AG08396 (cell line): ENCODE results near the gene ADAMTS4.

Experiments used
- DNase-seq: peaks from one replicate; pipeline ENCODE4 v3.0.0; 2012; ENCODE audit warnings: low spot score, mixed read lengths

ADAMTS4 gene

DNA sequence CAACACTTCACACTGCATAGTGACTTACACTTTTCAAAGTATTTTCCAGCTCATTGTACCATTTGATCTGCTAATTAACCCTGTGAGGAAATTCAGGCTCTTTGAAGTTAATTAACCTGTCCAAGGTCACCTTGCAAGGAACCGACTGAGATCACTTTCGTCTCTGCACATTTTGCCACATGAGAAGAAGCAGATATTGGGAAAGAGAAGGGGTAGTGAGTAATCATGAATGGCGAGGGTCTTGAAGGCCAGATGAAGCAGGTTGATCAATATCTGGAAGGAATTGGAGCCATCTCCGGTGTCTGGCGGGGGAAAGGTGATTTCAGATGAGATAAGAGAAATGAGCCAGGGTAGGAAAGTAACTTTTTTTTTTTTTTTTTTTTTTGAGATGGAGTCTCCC is 21.1 kb upstream of the ADAMTS4 start:
- no peak for DNase-seq

DNA sequence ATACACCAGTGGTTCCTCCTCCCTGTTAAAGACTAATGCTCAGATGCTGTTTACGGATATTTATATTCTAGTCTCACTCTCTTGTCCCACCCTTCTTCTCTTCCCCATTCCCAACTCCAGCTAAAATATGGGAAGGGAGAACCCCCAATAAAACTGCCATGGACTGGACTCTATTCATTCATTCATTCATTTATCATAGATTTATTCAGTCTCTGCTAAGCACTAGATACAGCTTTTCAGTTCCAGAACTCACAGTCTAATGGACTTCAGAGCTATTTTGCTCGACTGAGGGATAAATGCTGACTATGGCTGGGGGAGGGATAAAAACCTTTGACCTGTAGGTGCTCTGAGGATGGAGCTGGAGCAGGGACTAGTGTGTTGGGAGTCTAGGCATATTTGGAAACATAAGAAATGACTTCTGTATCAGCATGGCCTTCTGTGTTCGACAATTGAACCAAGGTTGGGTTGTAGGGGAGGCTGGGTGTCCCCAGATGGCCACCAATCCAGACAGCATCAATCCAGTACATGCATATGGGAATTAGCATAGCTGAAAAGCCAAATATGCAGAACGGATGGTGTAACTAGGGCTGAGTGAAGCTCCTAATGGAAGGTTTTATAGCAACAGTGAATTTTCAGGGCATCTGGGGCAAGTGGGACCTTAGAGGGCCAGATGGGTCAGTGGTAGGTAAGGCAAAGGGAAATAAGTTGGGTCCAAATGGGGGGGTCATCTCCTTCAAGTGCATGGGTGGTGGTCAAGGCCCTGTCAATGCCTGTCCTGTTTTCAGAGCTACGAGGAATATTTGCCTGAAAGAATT is 20.4 kb upstream of the ADAMTS4 start:
- no peak for DNase-seq

DNA sequence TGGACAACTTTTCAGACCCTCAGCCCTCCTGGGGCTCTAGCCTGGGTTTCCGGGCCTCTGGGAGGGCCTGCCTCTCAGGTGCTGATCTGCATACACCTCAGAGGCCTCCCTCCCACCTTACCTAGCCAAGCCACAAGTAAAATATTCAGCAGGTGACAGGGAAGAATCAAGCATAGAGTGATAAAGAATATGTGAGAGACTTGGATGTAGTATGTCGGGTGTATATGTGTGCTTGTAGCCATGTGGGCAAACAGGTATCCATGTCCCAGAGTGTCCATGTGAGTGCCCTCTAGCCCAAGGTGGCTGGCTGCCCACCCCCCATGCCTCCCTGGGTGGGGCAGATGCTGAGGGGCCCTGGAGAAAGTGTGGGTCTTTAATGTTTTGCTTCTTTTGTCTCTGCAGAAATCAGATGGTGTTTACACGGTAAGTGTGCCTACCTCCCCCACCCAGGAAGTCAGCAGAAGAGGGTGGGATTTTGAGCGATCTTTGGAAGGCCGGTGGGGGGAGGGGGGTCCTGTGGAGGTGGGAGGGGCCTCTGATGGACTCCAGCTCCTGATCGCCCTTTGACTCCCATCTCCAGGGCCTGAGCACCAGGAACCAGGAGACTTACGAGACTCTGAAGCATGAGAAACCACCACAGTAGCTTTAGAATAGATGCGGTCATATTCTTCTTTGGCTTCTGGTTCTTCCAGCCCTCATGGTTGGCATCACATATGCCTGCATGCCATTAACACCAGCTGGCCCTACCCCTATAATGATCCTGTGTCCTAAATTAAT is 19.6 kb upstream of the ADAMTS4 start:
- DNase-seq: no peak

DNA sequence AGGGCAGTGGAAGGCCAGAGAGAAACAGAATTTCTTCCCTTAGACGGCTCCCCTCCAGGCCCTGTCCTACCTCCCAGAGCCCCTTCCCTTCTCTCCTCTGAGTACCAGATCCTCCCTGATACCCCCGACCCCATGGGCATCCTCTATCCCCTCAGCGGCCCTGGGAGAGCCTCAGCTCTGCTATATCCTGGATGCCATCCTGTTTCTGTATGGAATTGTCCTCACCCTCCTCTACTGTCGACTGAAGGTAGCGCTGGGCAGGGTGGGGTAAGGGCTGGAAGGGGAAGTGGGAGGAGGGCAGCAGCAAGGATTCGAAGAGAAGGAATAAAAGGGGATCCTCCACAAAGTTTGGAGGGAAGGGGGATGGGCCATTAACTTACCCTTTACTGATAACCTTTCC is 19.0 kb upstream of the ADAMTS4 start:
- DNase-seq: no peak

DNA sequence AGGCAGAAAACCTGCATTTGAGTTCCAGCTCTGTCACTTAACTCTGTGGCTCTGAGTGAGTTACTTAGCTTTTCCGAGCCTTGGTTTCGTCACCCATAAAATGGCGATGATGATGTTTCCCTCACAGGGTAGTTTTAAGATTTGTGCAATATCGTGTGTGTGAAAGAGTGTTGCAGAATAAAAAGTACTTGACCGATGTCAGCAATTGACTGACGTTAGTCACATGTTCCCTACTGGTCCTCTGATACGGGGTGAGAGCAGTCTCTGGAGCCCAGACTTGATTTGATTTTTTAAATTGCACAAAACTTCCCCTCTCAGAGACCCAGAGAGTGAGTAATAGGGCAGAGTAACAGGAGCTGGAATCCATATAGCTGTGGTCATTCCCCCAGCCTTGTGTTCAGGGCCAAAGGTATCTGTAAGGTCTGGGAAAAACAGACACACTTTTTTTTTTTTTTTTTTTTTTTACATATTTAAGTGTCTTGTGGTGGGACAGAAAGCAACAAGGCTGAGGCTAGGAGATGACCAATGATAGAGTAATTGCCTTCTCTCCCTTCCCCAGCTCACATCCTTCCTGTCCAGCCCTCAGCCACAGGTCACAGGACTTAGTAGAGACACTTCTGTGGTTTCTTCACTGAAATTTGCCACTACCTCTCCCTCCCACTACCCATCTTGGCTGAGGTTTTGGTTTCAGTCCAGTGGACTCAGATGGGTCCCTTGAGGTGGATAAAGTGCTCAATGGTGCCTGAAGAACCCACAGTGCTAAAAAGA is 18.3 kb upstream of the ADAMTS4 start:
- DNase-seq: no peak

DNA sequence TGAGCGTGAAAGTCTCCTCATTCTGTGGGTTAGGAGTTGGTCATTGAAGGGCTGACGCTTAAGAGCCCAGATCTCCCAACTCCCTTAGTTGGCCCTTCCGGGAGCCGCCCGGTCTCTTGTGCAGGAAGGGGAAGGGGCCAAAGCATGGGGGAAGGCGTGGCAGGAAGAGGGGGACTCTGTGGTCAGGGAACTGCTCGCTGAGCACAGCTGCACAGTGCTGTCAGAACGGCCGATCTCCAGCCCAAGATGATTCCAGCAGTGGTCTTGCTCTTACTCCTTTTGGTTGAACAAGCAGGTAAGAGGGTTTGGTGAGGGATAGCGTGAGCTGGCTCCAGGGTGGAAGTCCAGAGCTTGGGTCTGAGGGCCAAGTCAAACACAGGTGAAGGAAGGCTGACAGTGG is 16.2 kb upstream of the ADAMTS4 start, which contains the start of gene FCER1G:
TSS of gene FCER1G (plus strand) at position 220 of the 400 bp plus-strand sequence. CDS start at position 247, 27 bp downstream.
- DNase-seq: no peak

GRCh38 chr1:161214369-161214768 is 15.5 kb upstream of the ADAMTS4 start:
- no peak for DNase-seq

GRCh38 chr1:161209790-161210409 is 11.0 kb upstream of the ADAMTS4 start:
- peak; percentile 72 for DNase-seq

GRCh38 chr1:161207173-161207572 is 8.3 kb upstream of the ADAMTS4 start:
- DNase-seq: no peak

DNA sequence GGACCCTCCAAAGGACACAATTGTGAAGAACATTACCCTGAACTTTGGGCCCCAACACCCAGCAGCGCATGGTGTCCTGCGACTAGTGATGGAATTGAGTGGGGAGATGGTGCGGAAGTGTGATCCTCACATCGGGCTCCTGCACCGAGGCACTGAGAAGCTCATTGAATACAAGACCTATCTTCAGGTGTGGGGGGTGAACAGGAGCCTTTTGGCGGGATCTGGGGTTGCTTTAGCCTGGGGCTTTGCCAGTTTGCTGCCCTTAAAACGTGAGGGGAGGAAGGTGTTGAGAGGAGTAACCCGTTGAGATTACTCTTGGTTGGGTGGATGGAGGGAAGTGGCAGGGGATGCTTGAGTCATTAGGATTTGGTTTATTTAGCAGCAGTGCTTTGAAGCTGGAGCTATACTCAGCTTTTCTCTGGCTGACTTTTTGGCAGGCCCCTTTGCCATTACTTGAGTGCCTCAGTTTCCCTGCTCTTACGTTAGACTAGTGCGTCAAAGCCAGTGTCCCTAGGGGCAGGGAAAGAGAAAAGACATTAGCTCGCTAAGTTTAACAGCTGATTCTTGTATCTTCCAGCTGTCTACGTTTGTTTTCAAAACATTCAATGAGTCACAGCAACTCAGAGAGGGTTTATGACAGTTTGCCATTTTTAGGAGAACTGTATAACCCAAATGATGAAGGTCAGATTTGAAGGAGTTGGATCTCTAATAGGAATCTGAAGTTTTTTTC is 7.7 kb upstream of the ADAMTS4 start:
- DNase-seq: no peak

DNA sequence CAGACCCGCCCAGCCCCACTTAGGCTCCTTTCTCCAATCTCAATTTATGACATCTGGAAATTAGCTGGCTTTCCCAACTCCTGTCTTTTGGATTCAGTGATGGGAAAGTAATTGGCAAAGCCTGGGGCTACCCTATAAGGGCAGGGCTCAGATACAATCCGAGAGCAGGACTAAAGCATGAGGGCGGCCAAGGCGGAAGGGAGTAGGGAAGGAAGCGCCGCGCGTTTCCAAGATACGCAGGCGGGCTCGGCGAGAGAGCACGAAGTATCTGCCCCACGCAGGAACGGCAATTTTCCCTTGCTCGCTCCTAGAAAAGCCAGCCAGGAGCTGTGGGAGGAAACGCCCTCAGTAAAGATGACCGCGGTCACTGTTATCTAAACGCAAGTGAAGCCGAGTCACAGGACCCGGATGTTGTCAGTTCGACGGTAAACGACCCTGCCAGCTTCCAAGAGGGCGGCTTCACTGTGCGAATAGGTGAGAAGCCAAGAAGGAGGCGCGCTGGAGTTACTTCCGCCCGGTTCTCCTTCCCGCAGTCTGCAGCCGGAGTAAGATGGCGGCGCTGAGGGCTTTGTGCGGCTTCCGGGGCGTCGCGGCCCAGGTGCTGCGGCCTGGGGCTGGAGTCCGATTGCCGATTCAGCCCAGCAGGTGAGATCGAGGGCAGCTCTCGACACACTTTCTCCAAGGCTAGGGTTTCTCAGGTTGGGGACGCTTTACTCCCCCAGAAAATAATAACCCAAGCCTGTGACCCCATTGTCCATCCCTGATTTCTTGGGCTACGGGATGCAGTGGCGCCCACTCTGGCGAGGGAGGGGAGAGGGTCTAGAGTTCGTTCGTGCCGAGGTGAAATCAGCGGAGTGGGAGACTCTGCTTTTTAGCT is 3.2 kb upstream of the ADAMTS4 start, which contains the start of gene NDUFS2:
TSS of gene NDUFS2 (plus strand) at position 532 of the 877 bp plus-strand sequence. CDS start at position 551, 19 bp downstream.
- peak; percentile 92 for DNase-seq

- DNase-seq: no peak
Observed at GRCh38 chr1:161200992-161201835, 2.4 kb upstream of the ADAMTS4 start.

- DNase-seq: no peak
Observed at GRCh38 chr1:161200421-161200991, 1.7 kb upstream of the ADAMTS4 start.

GRCh38 chr1:161199506-161200139 is 769 bp upstream of the ADAMTS4 start:
- no peak for DNase-seq

DNA sequence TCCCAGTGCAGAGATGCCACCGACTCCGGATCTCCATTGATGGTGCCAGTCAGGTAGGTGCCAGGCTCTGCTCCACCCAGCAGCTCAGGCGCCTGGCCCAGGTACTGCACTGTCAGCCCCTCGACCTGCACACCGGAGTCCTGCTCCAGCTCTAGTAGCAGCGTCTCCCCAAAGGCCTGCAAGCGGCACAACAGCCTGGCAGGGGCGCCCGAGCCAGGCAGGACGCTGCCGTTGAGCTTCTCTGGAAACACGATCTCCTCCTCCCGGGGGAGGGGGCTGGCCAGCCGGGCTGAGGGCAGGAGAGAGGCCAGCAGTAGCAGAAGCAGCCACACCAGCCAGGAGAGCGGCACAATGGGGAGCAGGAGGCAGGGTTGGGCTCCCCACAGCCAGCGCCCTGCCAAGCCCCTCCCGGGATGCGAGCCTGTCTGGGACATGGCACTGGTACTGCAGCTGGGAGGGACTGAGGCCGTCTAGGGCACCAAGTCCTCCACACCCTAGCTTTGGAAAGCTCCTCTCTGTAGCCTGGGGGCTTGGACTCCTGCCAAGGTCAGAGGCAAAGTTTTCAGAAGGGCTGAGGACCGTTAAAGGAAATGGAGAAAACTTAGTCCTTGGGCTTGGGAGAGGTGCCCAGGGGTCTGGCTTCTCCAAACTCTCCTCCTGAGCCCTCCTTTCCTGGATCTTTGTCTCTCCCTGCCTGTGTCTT is 509 bp downstream of the ADAMTS4 start:
- DNase-seq: no peak

- no peak for DNase-seq
Observed at GRCh38 chr1:161197560-161198193, 1.2 kb downstream of the ADAMTS4 start.
